GM11168 (cell line): ENCODE results near the gene OR1L1.

Experiments
- in situ Hi-C: fragments of 300-500 bp; cut with MboI; formaldehyde crosslinking; loops from one replicate; pipeline ENCODE4 v1.12.0; 2022; ENCODE audit warnings: low sequenced_read_pairs; ENCODE audit not compliant: unreplicated experiment

Gene OR1L1, protein sequence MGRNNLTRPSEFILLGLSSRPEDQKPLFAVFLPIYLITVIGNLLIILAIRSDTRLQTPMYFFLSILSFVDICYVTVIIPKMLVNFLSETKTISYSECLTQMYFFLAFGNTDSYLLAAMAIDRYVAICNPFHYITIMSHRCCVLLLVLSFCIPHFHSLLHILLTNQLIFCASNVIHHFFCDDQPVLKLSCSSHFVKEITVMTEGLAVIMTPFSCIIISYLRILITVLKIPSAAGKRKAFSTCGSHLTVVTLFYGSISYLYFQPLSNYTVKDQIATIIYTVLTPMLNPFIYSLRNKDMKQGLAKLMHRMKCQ

DNA sequence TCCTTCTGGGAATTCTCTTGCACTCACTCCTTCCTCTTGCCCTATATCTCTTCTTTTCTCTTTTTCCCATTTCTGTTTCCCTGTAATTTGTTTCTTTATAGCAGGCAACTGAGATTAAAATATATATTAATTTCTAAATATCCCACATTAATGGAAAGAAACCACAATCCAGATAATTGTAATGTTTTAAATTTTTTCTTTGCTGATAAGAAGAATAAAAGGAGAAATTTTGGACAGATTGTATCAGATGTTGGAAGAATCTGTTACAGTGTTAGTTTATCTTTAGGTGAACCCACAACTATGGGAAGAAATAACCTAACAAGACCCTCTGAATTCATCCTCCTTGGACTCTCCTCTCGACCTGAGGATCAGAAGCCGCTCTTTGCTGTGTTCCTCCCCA lies at the start of gene OR1L1:
TSS of gene OR1L1 (plus strand) at position 301 of the 400 bp plus-strand sequence. CDS start at position 301, 0 bp downstream.
- in situ Hi-C loops = no loop called here

DNA sequence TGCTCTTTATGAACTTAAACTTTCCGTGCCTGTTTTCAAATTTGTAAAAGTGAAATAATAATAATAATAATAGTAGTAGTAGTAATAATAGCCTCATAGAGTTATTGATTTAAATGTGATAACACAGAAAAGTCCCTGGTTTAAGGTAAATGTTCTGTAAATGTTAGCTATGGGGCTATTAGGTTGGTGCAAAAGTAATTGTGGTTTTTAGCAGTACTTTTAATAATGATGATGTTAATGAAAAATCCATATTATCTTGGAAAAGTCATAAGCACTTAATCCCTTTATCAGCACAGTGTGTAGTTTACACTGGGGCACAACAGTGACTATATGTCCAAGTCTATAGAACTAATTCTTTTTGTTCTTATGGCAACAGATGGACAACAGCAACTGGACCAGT lies 47.2 kb upstream of the OR1L1 start, which contains the start of gene OR1Q1:
TSS of gene OR1Q1 (plus strand) at position 377 of the 400 bp plus-strand sequence. CDS start at position 377, 0 bp downstream.
- in situ Hi-C loops = no loop called here

GRCh38 chr9:122619996-122620395 lies 41.5 kb upstream of the OR1L1 start:
- in situ Hi-C loops = no loop called here

DNA sequence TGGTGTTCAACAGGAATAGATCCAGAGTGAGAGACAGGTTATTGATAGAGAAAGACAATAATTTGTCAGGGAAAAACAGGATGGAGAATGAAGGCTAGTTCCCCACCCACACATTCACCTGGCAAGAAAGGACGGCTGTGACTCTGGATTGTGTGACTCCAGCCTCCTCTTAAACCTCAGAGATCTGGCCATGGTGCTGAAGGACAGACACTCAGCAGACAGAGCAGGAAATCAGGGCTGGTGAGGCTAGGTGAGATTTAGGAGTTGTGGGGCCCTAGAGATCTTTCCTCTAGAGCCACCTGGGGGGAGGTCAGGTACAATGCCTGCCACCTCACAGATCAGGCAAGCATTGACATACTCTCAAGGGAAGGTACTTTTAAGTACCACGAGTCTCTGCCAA lies 19.3 kb upstream of the OR1L1 start:
- in situ Hi-C loops = no loop called here

- in situ Hi-C loops = no loop called here
Measured at GRCh38 chr9:122656378-122656777, 5.1 kb upstream of the OR1L1 start.

- in situ Hi-C loops = no loop called here
Measured at GRCh38 chr9:122657527-122657926, 4.0 kb upstream of the OR1L1 start, which contains the start of gene OR1B1. OR1B1 (minus strand) TSS chr9:122657627.

DNA sequence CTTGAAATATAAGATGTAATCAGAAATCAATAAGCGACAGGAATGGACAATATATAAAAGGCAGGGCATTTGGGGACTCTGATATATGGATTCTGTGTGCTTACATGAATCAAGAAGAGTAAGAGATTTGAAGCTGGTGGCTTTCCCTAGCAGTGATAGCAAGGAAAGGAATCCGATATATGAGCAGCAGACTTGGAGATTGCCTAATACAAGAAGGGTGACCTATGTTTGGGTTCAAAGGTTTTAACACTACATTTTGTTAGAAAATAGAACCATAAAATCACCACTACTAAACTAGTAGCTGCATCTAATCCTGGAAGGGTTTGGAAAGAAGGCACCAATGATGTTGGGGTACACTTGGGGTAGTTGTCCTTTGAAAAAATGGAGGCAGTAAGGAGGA lies 11.0 kb downstream of the OR1L1 start:
- in situ Hi-C loops = no loop called here

DNA sequence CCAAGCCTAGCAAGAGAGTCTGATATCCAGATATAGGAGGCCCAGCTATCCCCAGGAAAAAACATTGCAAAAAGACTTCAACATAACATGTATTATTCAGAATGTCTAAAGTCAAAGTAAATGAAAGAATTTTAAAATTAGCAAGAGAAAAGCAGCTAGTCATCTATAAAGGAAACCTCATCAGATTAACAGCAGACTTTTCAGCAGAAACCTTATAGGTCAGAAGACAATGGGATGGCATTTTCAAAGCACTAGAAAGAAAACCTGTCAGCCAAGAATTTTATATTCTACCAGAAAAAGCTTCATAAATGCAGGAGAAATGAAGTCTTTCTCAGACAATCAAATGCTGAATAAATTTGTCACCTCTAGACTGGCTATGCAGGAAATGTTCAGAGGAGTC lies 23.3 kb downstream of the OR1L1 start:
- in situ Hi-C loops = no loop called here

DNA sequence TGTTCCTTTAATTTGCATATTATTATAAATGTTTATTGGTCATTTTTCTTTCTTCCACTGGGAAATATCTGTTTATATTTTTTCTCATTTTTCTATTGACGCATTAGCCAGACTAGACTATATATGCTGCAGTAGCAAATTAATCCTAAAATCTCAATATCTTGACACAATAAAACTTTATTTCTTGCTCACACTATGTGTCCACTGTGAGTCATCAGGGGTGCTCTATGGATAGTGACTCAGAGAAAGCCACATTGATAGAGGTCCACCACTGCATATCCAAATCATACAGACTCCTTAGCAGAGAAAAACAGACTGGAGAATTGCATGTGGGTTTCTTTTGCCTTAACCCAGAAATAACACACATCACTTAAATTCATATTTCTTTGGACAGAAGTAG lies 34.2 kb downstream of the OR1L1 start:
- in situ Hi-C loops = no loop called here
